ENCODE results near the gene RXFP4. TPM values are rescaled to one million over a fixed set of nuclear protein-coding genes. Genes with fewer than 3 reads are reported as not detected.

Gene RXFP4
- total RNA-seq, 2 donors from 2014 or later: not detected

DNA sequence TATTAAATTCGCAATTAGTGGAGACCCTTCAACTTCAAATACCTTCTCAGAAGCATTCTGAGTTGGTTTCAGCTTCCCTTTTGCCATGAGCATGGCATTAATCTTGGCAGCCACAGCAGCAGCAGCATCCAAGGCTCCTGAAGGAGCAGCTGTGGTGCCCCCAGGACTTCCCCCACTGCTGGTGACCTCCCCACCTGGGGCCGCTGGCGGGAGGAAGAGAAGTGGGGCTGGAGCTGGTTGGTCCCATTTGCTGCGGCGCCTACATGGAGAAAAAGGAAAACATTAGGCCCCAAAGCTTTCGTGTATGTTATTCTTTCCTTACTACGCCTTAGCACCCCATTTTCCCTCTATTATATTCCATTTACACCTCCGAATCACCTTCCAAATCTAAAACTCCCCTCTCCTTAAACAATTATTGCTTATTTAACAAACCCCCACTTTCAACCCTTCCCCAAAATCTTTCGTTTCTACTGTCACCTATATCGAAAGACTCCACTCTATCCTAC, 7.8 kb upstream of the RXFP4 start:
- H3K27me3 ChIP-seq (replicated peaks; ENCODE audit: insufficient read depth): no peaks in the 10 kb centered on the region
- H3K9me3 ChIP-seq: no peaks in the 10 kb centered on the region
- 4% methylated on average over 10 of the region's 10 CpGs for WGBS
- intact Hi-C loops (cut with DNase I): no loop called here
- peak overlapping the region; percentile 69 to 92 for H3K4me3 ChIP-seq
- TF ChIP-seq POLR2AphosphoS5 (IDR thresholded peaks at IDR 0.05) (no peak), POLR2A (IDR thresholded peaks at IDR 0.05) (no peak)
- TF ChIP-seq, protein P1, sequence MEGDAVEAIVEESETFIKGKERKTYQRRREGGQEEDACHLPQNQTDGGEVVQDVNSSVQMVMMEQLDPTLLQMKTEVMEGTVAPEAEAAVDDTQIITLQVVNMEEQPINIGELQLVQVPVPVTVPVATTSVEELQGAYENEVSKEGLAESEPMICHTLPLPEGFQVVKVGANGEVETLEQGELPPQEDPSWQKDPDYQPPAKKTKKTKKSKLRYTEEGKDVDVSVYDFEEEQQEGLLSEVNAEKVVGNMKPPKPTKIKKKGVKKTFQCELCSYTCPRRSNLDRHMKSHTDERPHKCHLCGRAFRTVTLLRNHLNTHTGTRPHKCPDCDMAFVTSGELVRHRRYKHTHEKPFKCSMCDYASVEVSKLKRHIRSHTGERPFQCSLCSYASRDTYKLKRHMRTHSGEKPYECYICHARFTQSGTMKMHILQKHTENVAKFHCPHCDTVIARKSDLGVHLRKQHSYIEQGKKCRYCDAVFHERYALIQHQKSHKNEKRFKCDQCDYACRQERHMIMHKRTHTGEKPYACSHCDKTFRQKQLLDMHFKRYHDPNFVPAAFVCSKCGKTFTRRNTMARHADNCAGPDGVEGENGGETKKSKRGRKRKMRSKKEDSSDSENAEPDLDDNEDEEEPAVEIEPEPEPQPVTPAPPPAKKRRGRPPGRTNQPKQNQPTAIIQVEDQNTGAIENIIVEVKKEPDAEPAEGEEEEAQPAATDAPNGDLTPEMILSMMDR (IDR thresholded peaks at IDR 0.05): no peak
- peak overlapping the region; percentile 86 to 91 for H3K27ac ChIP-seq
- no peaks in the 10 kb centered on the region for H3K36me3 ChIP-seq
- H3K4me1 ChIP-seq (replicated peaks): peaks cover 24% of the 10 kb centered on the region
- no peak for DNase-seq (ENCODE audit: low spot score)

DNA sequence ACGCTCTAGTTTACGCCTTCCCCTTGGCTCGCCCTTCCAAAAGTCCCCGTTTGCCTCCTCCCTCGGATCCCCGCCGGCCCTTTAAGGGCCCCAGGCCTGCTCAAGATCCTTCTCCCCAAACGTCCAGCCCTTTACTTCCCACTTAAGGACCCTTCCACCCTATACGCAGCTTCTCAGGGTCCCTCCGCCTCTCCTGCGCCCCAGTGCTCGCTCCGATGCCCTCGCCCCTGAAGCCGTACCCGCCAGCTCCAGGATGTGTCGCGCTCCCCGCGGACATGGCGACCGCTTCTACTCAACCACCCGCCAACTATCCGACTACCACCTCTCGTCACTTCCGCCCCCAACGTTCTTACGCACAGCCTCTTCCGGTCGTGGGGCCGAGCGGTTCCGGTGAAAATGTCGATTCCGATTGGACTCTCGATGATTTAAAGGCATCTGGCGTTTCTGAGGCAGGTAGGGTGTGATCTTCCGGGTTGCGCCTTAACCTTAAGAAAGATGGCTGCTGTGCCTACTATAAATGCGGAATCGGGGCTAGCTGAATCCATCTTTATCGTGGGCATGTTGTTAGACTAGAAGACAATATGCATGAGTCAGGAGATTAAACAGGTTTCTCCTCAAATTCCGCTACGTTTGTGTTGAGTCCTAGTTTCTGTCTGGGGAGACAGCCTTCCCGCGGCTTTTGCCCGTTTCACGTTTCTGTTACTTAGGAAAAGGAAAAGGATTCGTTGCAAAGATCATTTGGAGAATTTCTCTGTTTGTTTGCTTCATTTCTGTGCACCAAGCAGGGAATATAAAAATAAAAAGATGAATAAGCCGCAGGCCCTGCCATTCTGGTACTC, 7.1 kb upstream of the RXFP4 start, which contains the start of gene KHDC4:
TSS of gene KHDC4 (minus strand) at position 317 of the 839 bp plus-strand sequence. CDS start at position 277, 40 bp downstream.
- WGBS: under 1% methylated on average over 50 of the region's 50 CpGs
- TF ChIP-seq POLR2A (IDR thresholded peaks at IDR 0.05) (peak; percentile 91), POLR2AphosphoS5 (IDR thresholded peaks at IDR 0.05) (peak; percentile 100)
- TF ChIP-seq, protein P1 (IDR thresholded peaks at IDR 0.05): peak in 2 of 4 experiments; percentile 28 to 46
- H3K4me3 ChIP-seq: peak within 1 kb of the TSS; percentile 69 to 92
- peak; percentile 98 for DNase-seq (ENCODE audit: low spot score)
- H3K27me3 ChIP-seq (replicated peaks; ENCODE audit: insufficient read depth): no peaks in the 10 kb centered on the region
- H3K36me3 ChIP-seq: no peaks in the 10 kb centered on the region
- peak within 1 kb of the TSS; percentile 86 to 91 for H3K27ac ChIP-seq
- peaks cover 24% of the 10 kb centered on the region for H3K4me1 ChIP-seq (replicated peaks)
- intact Hi-C loops (cut with DNase I): no loop called here
- no peaks in the 10 kb centered on the region for H3K9me3 ChIP-seq

DNA sequence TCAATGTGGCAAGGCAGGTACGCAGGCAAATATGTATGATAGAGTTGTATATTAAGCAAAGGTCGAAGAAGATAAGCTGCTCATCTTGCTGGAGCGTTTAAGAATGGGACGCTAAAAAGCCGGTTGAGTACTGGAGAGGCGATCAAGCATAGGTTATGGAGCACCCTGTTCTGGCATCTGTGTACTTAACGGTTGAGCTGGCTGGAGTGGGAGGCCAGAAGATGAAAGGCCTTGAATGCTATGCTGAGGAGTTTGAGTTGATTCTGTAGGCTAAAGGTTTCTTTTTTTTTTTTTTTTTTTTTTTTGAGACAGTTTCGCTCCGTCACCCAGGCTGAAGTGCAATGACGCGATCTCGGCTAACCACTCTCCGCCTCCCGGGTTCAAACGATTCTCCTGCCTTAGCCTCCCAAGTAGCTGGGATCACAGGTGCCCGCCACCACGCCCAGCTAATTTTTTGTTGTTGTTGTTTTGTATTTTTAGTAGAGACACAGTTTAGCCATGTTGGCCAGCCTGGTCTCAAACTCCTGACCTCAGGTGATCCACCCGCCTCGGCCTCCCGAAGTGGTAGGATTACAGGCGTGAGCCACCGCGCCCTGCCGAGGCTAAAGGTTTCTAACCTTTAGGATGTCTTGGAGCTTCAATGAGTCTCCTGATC, 6.4 kb upstream of the RXFP4 start:
- peak overlapping the region; percentile 69 to 92 for H3K4me3 ChIP-seq
- intact Hi-C loops (cut with DNase I): no loop called here

DNA sequence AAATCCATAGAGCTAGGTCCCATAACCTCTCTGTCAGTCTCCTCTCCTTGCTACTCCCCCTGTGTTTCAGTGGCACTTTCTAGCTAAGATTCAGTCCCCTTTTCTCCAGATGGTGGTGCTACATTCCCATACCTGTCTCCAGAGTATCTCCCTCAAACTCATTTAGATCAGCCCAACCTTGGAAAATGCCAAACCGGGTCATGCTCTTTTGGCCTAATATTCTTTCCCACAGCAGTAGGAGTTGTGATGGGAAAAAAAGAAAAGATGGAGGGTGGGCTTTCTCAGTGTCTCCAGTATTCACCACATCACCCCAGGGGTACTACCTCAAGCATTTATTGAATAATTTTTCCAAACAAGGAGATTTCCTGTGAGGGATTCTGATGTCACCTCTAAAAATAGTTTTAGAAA, 3.2 kb upstream of the RXFP4 start:
- no peaks in the 10 kb centered on the region for H3K4me1 ChIP-seq (replicated peaks)
- H3K4me3 ChIP-seq: no peak overlapping the region
- H3K36me3 ChIP-seq: no peaks in the 10 kb centered on the region
- 0% methylated on average over 1 of the region's 1 CpG for WGBS
- TF ChIP-seq POLR2A (IDR thresholded peaks at IDR 0.05): no peak
- peak; percentile 25 for TF ChIP-seq POLR2AphosphoS5 (IDR thresholded peaks at IDR 0.05)
- TF ChIP-seq, protein P1 (IDR thresholded peaks at IDR 0.05): peak; percentile 17 to 73 (median 52)
- H3K27ac ChIP-seq: no peak overlapping the region
- DNase-seq (ENCODE audit: low spot score): peak; percentile 37
- intact Hi-C loops (cut with DNase I): loop anchor here (2.0 kb wide), 1 partner anchor 51 kb away; no protein-coding TSS in a partner anchor
- H3K27me3 ChIP-seq (replicated peaks; ENCODE audit: insufficient read depth): no peaks in the 10 kb centered on the region
- H3K9me3 ChIP-seq: no peaks in the 10 kb centered on the region

More for the DNA sequence above, 6.4 kb upstream of the RXFP4 start:
- TF ChIP-seq POLR2AphosphoS5 (IDR thresholded peaks at IDR 0.05): no peak
- TF ChIP-seq, protein P1 (IDR thresholded peaks at IDR 0.05): no peak
- no peak for TF ChIP-seq POLR2A (IDR thresholded peaks at IDR 0.05)
- Histone ChIP-seq H3K36me3 (no peaks in the 10 kb centered on the region), H3K9me3 (no peaks in the 10 kb centered on the region), H3K27me3 (replicated peaks; ENCODE audit: insufficient read depth) (no peaks in the 10 kb centered on the region), H3K27ac (peak overlapping the region; percentile 86 to 91), H3K4me1 (replicated peaks) (peaks cover 23% of the 10 kb centered on the region)
- WGBS: 78% methylated on average over 24 of the region's 24 CpGs
- no peak for DNase-seq (ENCODE audit: low spot score)

All from prostate gland (tissue), 2 donors.